Fibroblast of peridontal ligament (primary cell): ENCODE measurements around the gene EFNA3.

Experiments used
- DNase-seq: peaks from one replicate; pipeline ENCODE4 v3.0.0-alpha.2; 2010; ENCODE audit errors: extremely low read depth

Gene EFNA3

DNA sequence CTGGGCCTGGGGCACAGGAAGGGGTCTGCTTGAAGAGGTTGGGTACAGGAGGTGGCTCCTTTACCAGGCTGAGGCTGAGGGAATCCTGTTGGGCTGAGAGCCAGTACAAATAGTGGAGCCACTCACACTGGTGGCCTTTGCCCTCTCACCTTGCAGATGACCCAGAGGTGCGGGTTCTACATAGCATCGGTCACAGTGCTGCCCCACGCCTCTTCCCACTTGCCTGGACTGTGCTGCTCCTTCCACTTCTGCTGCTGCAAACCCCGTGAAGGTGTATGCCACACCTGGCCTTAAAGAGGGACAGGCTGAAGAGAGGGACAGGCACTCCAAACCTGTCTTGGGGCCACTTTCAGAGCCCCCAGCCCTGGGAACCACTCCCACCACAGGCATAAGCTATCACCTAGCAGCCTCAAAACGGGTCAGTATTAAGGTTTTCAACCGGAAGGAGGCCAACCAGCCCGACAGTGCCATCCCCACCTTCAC is 55.2 kb downstream of the EFNA3 start:
- no peak for DNase-seq

GRCh38 chr1:155134322-155134721 is 55.7 kb downstream of the EFNA3 start:
- DNase-seq = no peak

GRCh38 chr1:155134880-155135414 is 56.3 kb downstream of the EFNA3 start:
- DNase-seq = peak; percentile 84

GRCh38 chr1:155135415-155136028 is 56.9 kb downstream of the EFNA3 start, which contains the start of gene SLC50A1:
Gene SLC50A1, plus strand, starts transcription at chr1:155135852. Its CDS starts 60 bp downstream, at chr1:155135912.
- peak; percentile 86 for DNase-seq

GRCh38 chr1:155136748-155137147 is 58.1 kb downstream of the EFNA3 start:
- DNase-seq = no peak
